ENCODE measurements around the gene PDCD4. TPM values are rescaled to one million over a fixed set of nuclear protein-coding genes. Genes with fewer than 3 reads are reported as not detected.
A peak's percentile ranks its signal among the peaks of the same experiment; 100 is the strongest.

Gene PDCD4
- total RNA-seq, 1 donor from 2014 or later = 74.2 TPM

DNA sequence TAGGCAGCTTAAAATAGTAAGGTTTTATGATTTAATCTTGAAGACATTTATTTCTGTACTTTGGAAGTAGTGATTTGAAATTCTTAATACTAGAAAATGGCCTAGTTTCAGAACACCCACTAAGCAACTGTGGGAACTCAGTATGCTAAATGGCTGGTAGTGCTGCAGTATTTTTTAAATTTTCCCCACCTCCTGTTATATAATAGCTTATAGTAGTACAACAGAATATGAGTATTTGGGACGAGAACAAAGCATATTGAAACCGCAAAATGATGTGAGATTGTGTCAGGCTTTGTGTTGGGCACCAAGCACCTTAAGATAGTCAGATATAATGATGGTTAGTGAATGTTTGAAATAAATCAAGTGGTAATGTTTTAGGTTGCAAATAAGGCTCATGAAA lies 55.7 kb downstream of the PDCD4 start:
- Histone ChIP-seq H3K36me3 (no peaks in the 10 kb centered on the region), H3K27me3 (ENCODE audit: low read depth) (no peaks in the 10 kb centered on the region), H3K4me3 (no peak overlapping the region), H3K9me3 (no peaks in the 10 kb centered on the region), H3K27ac (no peak overlapping the region), H3K4me1 (peaks cover 43% of the 10 kb centered on the region)
- TF ChIP-seq, protein P1, sequence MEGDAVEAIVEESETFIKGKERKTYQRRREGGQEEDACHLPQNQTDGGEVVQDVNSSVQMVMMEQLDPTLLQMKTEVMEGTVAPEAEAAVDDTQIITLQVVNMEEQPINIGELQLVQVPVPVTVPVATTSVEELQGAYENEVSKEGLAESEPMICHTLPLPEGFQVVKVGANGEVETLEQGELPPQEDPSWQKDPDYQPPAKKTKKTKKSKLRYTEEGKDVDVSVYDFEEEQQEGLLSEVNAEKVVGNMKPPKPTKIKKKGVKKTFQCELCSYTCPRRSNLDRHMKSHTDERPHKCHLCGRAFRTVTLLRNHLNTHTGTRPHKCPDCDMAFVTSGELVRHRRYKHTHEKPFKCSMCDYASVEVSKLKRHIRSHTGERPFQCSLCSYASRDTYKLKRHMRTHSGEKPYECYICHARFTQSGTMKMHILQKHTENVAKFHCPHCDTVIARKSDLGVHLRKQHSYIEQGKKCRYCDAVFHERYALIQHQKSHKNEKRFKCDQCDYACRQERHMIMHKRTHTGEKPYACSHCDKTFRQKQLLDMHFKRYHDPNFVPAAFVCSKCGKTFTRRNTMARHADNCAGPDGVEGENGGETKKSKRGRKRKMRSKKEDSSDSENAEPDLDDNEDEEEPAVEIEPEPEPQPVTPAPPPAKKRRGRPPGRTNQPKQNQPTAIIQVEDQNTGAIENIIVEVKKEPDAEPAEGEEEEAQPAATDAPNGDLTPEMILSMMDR (IDR thresholded peaks at IDR 0.05) = no peak
- ATAC-seq (no peak), DNase-seq (no peak)
- intact Hi-C loops (cut with DNase I) = no loop called here

DNA sequence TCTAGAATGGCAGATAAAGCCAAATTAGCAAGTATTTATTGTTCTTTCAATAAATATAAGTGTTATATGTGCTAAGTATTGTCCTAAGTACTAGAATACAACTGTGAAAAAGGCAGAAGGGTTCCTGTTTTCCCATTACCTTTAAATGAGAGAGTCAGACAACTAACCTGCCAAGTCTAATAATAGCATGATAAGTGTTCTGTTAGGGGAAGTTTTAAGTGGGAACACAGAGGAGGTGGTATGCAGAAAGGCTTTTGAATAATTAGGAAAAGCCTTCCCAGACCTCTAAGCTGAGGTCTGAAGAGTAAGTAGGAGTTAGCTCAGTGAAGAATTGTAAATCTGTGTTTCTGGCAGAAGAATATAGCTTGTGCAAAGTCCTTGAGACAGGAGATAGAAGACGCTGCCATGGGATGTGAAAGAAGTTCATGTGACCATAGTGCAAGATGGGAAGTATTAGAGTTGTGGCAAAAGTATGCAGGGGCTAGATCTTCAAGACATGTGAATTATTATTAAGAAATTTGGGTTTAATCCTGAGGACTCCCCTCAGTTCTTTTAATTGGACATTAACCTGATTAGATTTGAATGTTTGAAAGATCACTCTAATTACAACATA lies 60.1 kb downstream of the PDCD4 start:
- TF ChIP-seq, protein P1 (IDR thresholded peaks at IDR 0.05) = no peak
- Histone ChIP-seq H3K27ac (no peak overlapping the region), H3K4me1 (peaks cover 17% of the 10 kb centered on the region), H3K27me3 (ENCODE audit: low read depth) (no peaks in the 10 kb centered on the region), H3K36me3 (no peaks in the 10 kb centered on the region), H3K4me3 (no peak overlapping the region), H3K9me3 (no peaks in the 10 kb centered on the region)
- DNase-seq = no peak
- intact Hi-C loops (cut with DNase I) = no loop called here
- peak in 1 of 2 donors; percentile 72 for ATAC-seq

DNA sequence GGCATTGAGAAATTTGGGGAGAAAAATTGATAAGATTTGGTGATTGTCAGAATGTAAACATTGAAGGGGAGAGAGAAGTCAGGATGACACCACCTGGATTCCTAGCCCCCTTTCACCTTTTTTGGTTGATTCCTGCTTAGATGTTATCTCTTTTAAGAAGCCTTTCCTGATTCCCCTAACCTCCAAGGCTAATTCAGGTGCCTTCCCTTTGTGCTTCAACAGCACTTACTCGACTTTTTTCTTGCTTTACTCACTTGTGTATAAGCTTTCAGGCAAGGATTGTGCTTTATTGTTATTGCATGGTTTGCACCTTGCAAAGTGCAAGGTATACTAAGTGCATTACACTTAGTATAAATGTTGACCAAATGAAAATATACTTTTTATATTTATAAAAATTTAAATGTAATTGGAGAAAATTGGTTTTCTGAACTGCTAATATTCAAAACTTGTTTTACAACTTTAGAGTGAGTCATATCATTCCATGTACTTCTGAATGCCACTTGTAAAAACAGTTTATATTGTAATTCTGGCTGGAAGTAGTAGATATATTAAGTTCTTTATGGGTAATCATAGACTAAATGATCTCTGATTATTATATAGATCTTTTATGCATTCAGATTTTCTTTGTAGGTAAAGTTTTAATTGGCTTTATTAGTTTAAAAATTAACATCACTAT lies 60.9 kb downstream of the PDCD4 start:
- TF ChIP-seq, protein P1 (IDR thresholded peaks at IDR 0.05) = no peak
- H3K27ac ChIP-seq = no peak overlapping the region
- intact Hi-C loops (cut with DNase I) = no loop called here
- no peaks in the 10 kb centered on the region for H3K9me3 ChIP-seq
- no peaks in the 10 kb centered on the region for H3K27me3 ChIP-seq (ENCODE audit: low read depth)
- peaks cover 3% of the 10 kb centered on the region for H3K36me3 ChIP-seq
- DNase-seq = no peak
- H3K4me1 ChIP-seq = peaks cover 17% of the 10 kb centered on the region
- no peak overlapping the region for H3K4me3 ChIP-seq
- ATAC-seq = peak in 1 of 2 donors; percentile 68

DNA sequence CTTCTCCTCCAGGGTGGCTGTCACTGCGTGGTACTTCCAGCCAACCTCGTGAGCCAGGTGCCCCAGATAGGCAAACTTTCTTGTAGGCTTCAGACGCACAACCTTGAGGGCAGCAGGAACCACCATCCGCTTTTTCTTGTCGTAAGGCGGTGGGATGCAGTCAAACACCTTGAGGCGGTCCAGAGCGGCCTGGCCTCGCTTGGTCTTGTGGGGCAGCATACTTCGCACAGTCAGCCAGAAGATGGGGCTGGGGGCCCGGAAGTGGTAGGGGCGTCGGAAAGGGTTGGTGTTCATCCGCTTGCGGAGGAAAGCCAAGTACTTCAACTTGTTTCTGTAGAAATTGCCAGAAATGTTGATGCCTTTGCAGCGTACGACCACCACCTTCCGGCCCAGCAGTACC lies 65.0 kb downstream of the PDCD4 start:
- no peak for ATAC-seq

DNA sequence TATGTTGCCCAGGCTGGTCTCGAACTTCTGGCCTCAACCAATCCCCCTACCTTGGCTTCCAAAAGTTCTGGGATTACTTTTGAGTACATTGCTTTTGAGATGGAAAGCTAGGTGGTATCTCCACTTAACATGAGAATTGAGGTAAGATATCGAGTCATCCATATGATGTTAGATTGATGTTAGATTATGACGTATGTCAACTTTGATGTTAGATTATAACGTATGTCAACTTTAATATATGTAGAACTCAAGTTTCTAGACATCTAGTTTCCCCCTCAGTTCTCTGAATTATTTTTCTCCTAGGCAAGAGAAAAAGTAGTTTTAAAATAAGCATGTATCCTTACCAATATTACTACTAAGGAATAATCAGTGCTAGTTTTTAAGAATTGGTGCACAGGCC lies 67.7 kb downstream of the PDCD4 start:
- no peak for ATAC-seq
- H3K36me3 ChIP-seq = peaks cover 3% of the 10 kb centered on the region
- H3K4me3 ChIP-seq = no peak overlapping the region
- no peak for DNase-seq
- no peaks in the 10 kb centered on the region for H3K9me3 ChIP-seq
- intact Hi-C loops (cut with DNase I) = no loop called here
- TF ChIP-seq, protein P1 (IDR thresholded peaks at IDR 0.05) = no peak
- no peaks in the 10 kb centered on the region for H3K4me1 ChIP-seq
- no peaks in the 10 kb centered on the region for H3K27me3 ChIP-seq (ENCODE audit: low read depth)
- no peak overlapping the region for H3K27ac ChIP-seq

More for the DNA sequence above, 65.0 kb downstream of the PDCD4 start:
- H3K27ac ChIP-seq = no peak overlapping the region
- H3K9me3 ChIP-seq = no peaks in the 10 kb centered on the region
- intact Hi-C loops (cut with DNase I) = no loop called here
- TF ChIP-seq, protein P1 (IDR thresholded peaks at IDR 0.05) = no peak
- H3K4me3 ChIP-seq = no peak overlapping the region
- no peaks in the 10 kb centered on the region for H3K27me3 ChIP-seq (ENCODE audit: low read depth)
- H3K4me1 ChIP-seq = peaks cover 6% of the 10 kb centered on the region
- peaks cover 3% of the 10 kb centered on the region for H3K36me3 ChIP-seq
- DNase-seq = no peak

Data from lower lobe of right lung (tissue), 2 donors.